A549 (cell line): ENCODE measurements around the gene PPP2R2D.

Experiments used
- CEBPB ChIP-seq, 2 experiments: fragments of >200 bp in 1 of 2; sonication (Bioruptor Twin) in 1 of 2; formaldehyde crosslinking in 1 of 2; IDR thresholded peaks; 2 replicates each; pipeline ENCODE4 v1.6.1; 2012 to 2016
- EP300 ChIP-seq, 2 experiments: fragments of >200 bp; sonication (Bioruptor Twin); formaldehyde crosslinking; IDR thresholded peaks; 2 replicates in 1 of 2; 3 replicates in 1 of 2; pipeline ENCODE4 v1.6.1; 2016 to 2017
- JUN ChIP-seq, 2 experiments: fragments of >200 bp; sonication (Bioruptor Twin); formaldehyde crosslinking; IDR thresholded peaks; 2 replicates in 1 of 2; 3 replicates in 1 of 2; pipeline ENCODE4 v1.6.1; 2016 to 2017
- MAZ ChIP-seq: fragments of 150-350 bp; IDR thresholded peaks from 2 replicates; pipeline ENCODE4 v1.6.1; 2014; ENCODE audit warnings: antibody characterized with exemption, low read depth, low read length, borderline replicate concordance
- NFE2L2 ChIP-seq: fragments of 150-350 bp; conservative IDR thresholded peaks from 2 replicates; pipeline ENCODE4 v1.6.1; 2014; ENCODE audit warnings: low read length
- POLR2A ChIP-seq: IDR thresholded peaks from 2 replicates; pipeline ENCODE4 v1.6.1; 2012; ENCODE audit warnings: mild to moderate bottlenecking, low read length
- POLR2AphosphoS2 ChIP-seq: conservative IDR thresholded peaks from 2 replicates; pipeline ENCODE4 v1.6.1; 2012; ENCODE audit warnings: low read length, improper control_type of control experiment, inconsistent platforms
- RCOR1 ChIP-seq: fragments of 150-350 bp; IDR thresholded peaks from 2 replicates; pipeline ENCODE4 v1.6.1; 2014; ENCODE audit warnings: antibody characterized with exemption, low read length, low read depth
- RFX5 ChIP-seq: fragments of 450-650 bp; IDR thresholded peaks from 2 replicates; pipeline ENCODE4 v1.7.1; 2014; ENCODE audit warnings: antibody characterized with exemption, mild to moderate bottlenecking, moderate library complexity
- RNF2 ChIP-seq: fragments of 200-600 bp; sonication (generic); IDR thresholded peaks from 2 replicates; pipeline ENCODE4 v1.6.1; 2016; ENCODE audit warnings: low read depth, mild to moderate bottlenecking, antibody characterized with exemption, moderate library complexity, borderline replicate concordance
- TF ChIP-seq, protein P1 (sequence below): fragments of >200 bp; sonication (Bioruptor Twin); formaldehyde crosslinking; IDR thresholded peaks from 3 replicates; pipeline ENCODE4 v1.5.1; 2016

DNA sequence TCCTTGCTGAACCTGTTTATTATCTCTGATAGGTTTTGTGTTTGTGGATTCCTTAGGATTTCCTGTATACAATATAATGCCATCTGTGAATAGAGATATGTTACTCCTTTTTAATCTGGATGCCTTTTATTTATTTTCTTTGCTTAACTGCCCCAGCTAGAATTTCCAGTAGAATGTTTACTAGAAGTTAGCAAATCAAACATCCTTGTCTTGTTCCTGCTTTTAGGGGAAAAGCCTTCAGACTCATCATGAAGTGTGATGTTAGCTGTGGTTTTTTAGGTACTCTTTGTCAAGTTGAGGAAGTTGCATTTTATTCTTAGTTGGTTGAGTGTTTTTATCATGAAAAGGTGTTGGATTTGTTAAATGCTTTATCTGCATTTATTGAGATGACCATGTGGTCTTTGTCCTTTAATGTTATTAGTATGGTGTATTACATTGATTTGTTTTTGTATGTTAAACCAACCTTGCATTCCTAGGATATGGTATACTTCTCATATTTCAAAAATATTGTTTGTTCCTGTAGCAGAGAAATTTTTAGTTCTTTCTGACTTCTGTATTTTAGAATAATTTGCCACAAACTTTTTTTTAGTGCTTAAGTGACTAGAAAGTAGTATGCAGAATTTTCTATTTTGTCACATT is 24.3 kb downstream of the PPP2R2D start:
- no peak for TF ChIP-seq NFE2L2
- TF ChIP-seq RCOR1: no peak
- no peak for TF ChIP-seq RFX5
- no peak for TF ChIP-seq POLR2A
- no peak for TF ChIP-seq RNF2
- TF ChIP-seq, protein P1, sequence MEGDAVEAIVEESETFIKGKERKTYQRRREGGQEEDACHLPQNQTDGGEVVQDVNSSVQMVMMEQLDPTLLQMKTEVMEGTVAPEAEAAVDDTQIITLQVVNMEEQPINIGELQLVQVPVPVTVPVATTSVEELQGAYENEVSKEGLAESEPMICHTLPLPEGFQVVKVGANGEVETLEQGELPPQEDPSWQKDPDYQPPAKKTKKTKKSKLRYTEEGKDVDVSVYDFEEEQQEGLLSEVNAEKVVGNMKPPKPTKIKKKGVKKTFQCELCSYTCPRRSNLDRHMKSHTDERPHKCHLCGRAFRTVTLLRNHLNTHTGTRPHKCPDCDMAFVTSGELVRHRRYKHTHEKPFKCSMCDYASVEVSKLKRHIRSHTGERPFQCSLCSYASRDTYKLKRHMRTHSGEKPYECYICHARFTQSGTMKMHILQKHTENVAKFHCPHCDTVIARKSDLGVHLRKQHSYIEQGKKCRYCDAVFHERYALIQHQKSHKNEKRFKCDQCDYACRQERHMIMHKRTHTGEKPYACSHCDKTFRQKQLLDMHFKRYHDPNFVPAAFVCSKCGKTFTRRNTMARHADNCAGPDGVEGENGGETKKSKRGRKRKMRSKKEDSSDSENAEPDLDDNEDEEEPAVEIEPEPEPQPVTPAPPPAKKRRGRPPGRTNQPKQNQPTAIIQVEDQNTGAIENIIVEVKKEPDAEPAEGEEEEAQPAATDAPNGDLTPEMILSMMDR: no peak
- no peak for TF ChIP-seq EP300 (IDR thresholded peaks at IDR 0.05)
- no peak for TF ChIP-seq CEBPB (IDR thresholded peaks at IDR 0.05)
- no peak for TF ChIP-seq MAZ
- no peak for TF ChIP-seq JUN (IDR thresholded peaks at IDR 0.05)
- no peak for TF ChIP-seq POLR2AphosphoS2
